GM19240 (cell line): ENCODE data around the gene RBM4B.
"Not testable (repeated sequence)": the region's sequence is repeated elsewhere in the genome, so short reads cannot be mapped to it uniquely, and the experiment has no call there.

Experiments used
- DNase-seq: peaks from one replicate; pipeline ENCODE4 v3.0.0; 2011; ENCODE audit warnings: low spot score; ENCODE audit not compliant: insufficient read length

Gene RBM4B

GRCh38 chr11:66643745-66644437 lies 33.8 kb downstream of the RBM4B start:
- no peak for DNase-seq

- DNase-seq = no peak
Observed at GRCh38 chr11:66641834-66642233, 35.9 kb downstream of the RBM4B start.

- DNase-seq = not testable (repeated sequence)
Observed at GRCh38 chr11:66639814-66640340, 37.8 kb downstream of the RBM4B start.

- no peak for DNase-seq
Observed at GRCh38 chr11:66639066-66639813, 38.4 kb downstream of the RBM4B start.

- DNase-seq = peak; percentile 96
Observed at GRCh38 chr11:66638177-66639065, 39.3 kb downstream of the RBM4B start, which contains the start of gene RBM4. Gene RBM4, plus strand, starts transcription at chr11:66638703. Its CDS starts 1,009 bp downstream, at chr11:66639712.

GRCh38 chr11:66637557-66638176 lies 40.0 kb downstream of the RBM4B start:
- DNase-seq = no peak

GRCh38 chr11:66636411-66636810 lies 41.3 kb downstream of the RBM4B start:
- DNase-seq = no peak

- DNase-seq = no peak
Observed at GRCh38 chr11:66632952-66633351, 44.7 kb downstream of the RBM4B start.

GRCh38 chr11:66631883-66632282 lies 45.8 kb downstream of the RBM4B start:
- DNase-seq = no peak

GRCh38 chr11:66629356-66629755 lies 48.3 kb downstream of the RBM4B start:
- no peak for DNase-seq

GRCh38 chr11:66628061-66628603 lies 49.6 kb downstream of the RBM4B start:
- DNase-seq = no peak

GRCh38 chr11:66626926-66627325 lies 50.8 kb downstream of the RBM4B start:
- no peak for DNase-seq

GRCh38 chr11:66626382-66626781 lies 51.3 kb downstream of the RBM4B start:
- DNase-seq = no peak

- DNase-seq = no peak
Observed at GRCh38 chr11:66625752-66626149, 51.9 kb downstream of the RBM4B start.

- no peak for DNase-seq
Observed at GRCh38 chr11:66625041-66625751, 52.5 kb downstream of the RBM4B start.

GRCh38 chr11:66624450-66624849 lies 53.2 kb downstream of the RBM4B start:
- no peak for DNase-seq

- no peak for DNase-seq
Observed at GRCh38 chr11:66619080-66619554, 58.6 kb downstream of the RBM4B start.

GRCh38 chr11:66617155-66617834 lies 60.4 kb downstream of the RBM4B start:
- no peak for DNase-seq

- peak; percentile 95 for DNase-seq
Observed at GRCh38 chr11:66616379-66617154, 61.1 kb downstream of the RBM4B start, which contains the start of gene RBM14. Gene RBM14, plus strand, starts transcription at chr11:66616630. Its CDS starts 91 bp downstream, at chr11:66616721.
